ENCODE data around the gene HRH2. TPM values are rescaled to one million over a fixed set of nuclear protein-coding genes. Genes with fewer than 3 reads are reported as not detected.
A peak's percentile ranks its signal among the peaks of the same experiment; 100 is the strongest.

Gene HRH2
- polyA plus RNA-seq, 1 donor (not counting 4 experiments of a cell fraction or from before 2014, with no cell fraction given), result not detected

DNA sequence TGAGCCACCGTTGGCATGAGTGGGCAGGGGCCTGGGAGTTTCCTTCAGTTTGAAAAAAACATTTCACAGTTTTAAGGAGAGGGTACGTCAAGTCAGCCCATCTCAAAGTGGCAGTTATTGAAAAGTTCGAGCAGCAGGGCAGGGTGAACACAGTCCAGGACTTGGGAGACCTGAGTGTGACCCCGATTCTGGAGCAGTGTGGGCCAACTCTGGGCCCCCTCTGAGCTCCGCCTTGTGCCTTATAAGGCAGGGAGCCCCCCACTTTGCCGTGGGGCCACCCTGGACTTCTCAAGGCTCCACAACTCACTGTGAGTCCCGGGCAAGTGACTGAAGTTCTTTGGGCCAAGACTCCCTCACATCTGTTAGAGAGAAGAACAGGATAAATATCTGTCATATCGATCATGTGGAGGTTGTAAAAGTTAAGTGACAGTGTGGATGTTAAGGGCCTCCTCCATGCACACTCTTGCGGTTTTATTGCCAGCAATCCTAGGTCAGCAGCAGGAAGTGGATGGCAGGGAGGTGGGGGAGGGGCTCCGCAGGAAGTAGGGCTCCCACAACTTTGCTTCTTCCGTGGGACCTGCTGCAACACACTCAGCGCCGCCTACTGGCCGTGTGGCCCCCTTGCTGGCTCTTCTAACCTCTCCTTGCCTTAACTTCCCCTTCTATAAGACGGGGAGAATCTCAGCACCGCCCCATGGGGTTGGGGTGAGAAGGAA is 38.4 kb downstream of the HRH2 start:
- Histone ChIP-seq H3K9me1 (ENCODE audit: control insufficient read depth, extremely low read depth, insufficient read depth, low read length) (no peaks in the 10 kb centered on the region), H4K20me1 (ENCODE audit: control insufficient read depth, extremely low read depth, insufficient read depth, low read length) (no peaks in the 10 kb centered on the region), H2AFZ (ENCODE audit: control insufficient read depth, low read length) (no peak overlapping the region), H3K4me1 (ENCODE audit: control insufficient read depth, extremely low read depth, insufficient read depth, low read length) (no peaks in the 10 kb centered on the region), H3K79me2 (ENCODE audit: control insufficient read depth, insufficient read depth, low read length) (no peaks in the 10 kb centered on the region), H3K4me2 (ENCODE audit: control insufficient read depth, extremely low read depth, insufficient read depth, low read depth, low read length) (no peak overlapping the region), H3K4me3 (ENCODE audit: control insufficient read depth in 2 of 3, extremely low read depth in 1 of 3, insufficient read depth in 2 of 3, low read depth in 1 of 3, low read length in 3 of 3) (no peak overlapping the region), H3K27ac (ENCODE audit: control insufficient read depth, insufficient read depth, low read length) (no peak overlapping the region), H3K36me3 (ENCODE audit: control insufficient read depth in 2 of 2, extremely low read depth in 1 of 2, insufficient read depth in 2 of 2, low read length in 2 of 2) (no peaks in the 10 kb centered on the region), H3K9me3 (ENCODE audit: control insufficient read depth, low read depth, low read length) (no peaks in the 10 kb centered on the region), H3K9ac (ENCODE audit: control insufficient read depth, extremely low read depth, insufficient read depth, low read length) (no peak overlapping the region), H3K27me3 (ENCODE audit: control insufficient read depth, extremely low read depth, insufficient read depth, low read length) (no peaks in the 10 kb centered on the region)
- DNase-seq (ENCODE audit: low read depth, low spot score), result no peak
- FAIRE-seq, result no peak
- TF ChIP-seq, protein P1, sequence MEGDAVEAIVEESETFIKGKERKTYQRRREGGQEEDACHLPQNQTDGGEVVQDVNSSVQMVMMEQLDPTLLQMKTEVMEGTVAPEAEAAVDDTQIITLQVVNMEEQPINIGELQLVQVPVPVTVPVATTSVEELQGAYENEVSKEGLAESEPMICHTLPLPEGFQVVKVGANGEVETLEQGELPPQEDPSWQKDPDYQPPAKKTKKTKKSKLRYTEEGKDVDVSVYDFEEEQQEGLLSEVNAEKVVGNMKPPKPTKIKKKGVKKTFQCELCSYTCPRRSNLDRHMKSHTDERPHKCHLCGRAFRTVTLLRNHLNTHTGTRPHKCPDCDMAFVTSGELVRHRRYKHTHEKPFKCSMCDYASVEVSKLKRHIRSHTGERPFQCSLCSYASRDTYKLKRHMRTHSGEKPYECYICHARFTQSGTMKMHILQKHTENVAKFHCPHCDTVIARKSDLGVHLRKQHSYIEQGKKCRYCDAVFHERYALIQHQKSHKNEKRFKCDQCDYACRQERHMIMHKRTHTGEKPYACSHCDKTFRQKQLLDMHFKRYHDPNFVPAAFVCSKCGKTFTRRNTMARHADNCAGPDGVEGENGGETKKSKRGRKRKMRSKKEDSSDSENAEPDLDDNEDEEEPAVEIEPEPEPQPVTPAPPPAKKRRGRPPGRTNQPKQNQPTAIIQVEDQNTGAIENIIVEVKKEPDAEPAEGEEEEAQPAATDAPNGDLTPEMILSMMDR (optimal IDR thresholded peaks at IDR 0.05 in 1 of 3, IDR thresholded peaks at IDR 0.05 in 1 of 3, conservative IDR thresholded peaks at IDR 0.05 in 1 of 3; ENCODE audit: extremely low read depth in 1 of 3, insufficient read depth in 2 of 3, low read length in 3 of 3), result peak; percentile 37 to 63 (median 60)
- TF ChIP-seq EZH2 (IDR thresholded peaks at IDR 0.05; ENCODE audit: low read length), result no peak
- dilution Hi-C loops (cut with MboI; ENCODE audit: extremely low pct_ligation_motif_present, low sequenced_read_pairs), result no loop called here

DNA sequence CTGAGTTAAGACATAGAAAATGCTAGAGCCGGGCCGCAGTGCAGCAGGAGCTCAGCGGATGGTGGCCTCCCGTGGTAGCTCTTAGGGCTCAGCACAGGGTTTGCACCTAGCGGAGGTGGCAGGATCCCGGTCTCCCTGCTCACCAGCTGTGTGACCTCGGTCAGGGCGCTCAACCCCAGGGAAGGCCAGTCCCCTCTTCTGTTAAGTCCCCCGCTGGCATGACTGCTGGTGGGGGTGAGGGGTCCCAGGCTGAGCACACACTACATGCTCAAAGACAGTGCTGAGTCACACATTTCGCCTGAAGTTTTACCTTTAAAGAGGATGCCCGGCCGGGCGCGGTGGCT is 39.0 kb downstream of the HRH2 start:
- no peak for TF ChIP-seq EZH2 (IDR thresholded peaks at IDR 0.05; ENCODE audit: low read length)
- TF ChIP-seq, protein P1 (optimal IDR thresholded peaks at IDR 0.05 in 1 of 3, IDR thresholded peaks at IDR 0.05 in 1 of 3, conservative IDR thresholded peaks at IDR 0.05 in 1 of 3; ENCODE audit: extremely low read depth in 1 of 3, insufficient read depth in 2 of 3, low read length in 3 of 3), result no peak
- Histone ChIP-seq H3K9me3 (ENCODE audit: control insufficient read depth, low read depth, low read length) (no peaks in the 10 kb centered on the region), H3K9ac (ENCODE audit: control insufficient read depth, extremely low read depth, insufficient read depth, low read length) (no peak overlapping the region), H3K36me3 (ENCODE audit: control insufficient read depth in 2 of 2, extremely low read depth in 1 of 2, insufficient read depth in 2 of 2, low read length in 2 of 2) (no peaks in the 10 kb centered on the region), H4K20me1 (ENCODE audit: control insufficient read depth, extremely low read depth, insufficient read depth, low read length) (no peaks in the 10 kb centered on the region), H3K27ac (ENCODE audit: control insufficient read depth, insufficient read depth, low read length) (no peak overlapping the region), H3K4me3 (ENCODE audit: control insufficient read depth in 2 of 3, extremely low read depth in 1 of 3, insufficient read depth in 2 of 3, low read depth in 1 of 3, low read length in 3 of 3) (no peak overlapping the region), H3K4me2 (ENCODE audit: control insufficient read depth, extremely low read depth, insufficient read depth, low read depth, low read length) (no peak overlapping the region), H3K79me2 (ENCODE audit: control insufficient read depth, insufficient read depth, low read length) (no peaks in the 10 kb centered on the region), H3K4me1 (ENCODE audit: control insufficient read depth, extremely low read depth, insufficient read depth, low read length) (no peaks in the 10 kb centered on the region), H2AFZ (ENCODE audit: control insufficient read depth, low read length) (no peak overlapping the region), H3K9me1 (ENCODE audit: control insufficient read depth, extremely low read depth, insufficient read depth, low read length) (no peaks in the 10 kb centered on the region), H3K27me3 (ENCODE audit: control insufficient read depth, extremely low read depth, insufficient read depth, low read length) (no peaks in the 10 kb centered on the region)
- no peak for DNase-seq (ENCODE audit: low read depth, low spot score)
- dilution Hi-C loops (cut with MboI; ENCODE audit: extremely low pct_ligation_motif_present, low sequenced_read_pairs), result no loop called here
- no peak for FAIRE-seq
